Measurements from ENCODE around the gene ZDHHC24. TPM values are rescaled to one million over a fixed set of nuclear protein-coding genes. Genes with fewer than 3 reads are reported as not detected.
A peak's percentile ranks its signal among the peaks of the same experiment; 100 is the strongest.

The ZDHHC24 gene
- total and polyA plus RNA-seq, 10 of the 15 experiments (the other 5 are each of a cell fraction or from before 2014, with no cell fraction given): 0.86 to 17.5 (median 6.8) TPM

DNA sequence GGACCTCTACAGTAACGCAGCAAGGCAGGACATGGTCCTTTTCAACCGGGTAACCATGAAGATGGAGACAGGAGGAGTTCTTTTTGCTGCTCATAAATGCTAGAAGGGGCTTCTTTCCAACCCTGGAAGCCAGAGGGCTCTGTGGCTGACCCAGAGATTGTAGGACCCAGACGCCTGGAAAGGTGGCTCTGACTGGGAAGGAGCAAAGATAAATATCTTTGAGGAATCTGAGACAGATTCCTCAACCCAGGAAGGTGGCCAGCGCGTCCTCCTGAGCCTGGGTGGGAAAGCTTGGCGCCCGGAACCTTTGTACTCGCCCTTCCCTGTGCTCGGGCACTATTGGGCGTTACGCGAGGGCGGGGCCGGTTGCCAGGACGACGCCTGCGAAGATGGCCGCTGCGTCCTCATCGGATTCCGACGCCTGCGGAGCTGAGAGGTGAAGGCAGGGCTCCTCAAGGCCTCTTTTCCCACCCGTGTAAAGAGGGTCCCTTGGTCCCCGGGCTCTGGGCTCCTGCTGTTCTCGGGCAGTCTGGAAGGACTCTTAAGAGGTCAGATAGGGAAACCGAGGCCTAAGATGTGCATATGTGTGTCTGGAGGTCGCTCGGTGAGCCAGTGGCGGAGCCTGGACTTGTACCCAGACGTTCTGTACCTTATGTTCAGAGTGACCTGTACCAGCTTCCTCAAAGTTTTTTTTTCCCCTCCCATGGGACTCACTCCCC, 35.4 kb downstream of the ZDHHC24 start, which contains the start of gene BBS1 (continued):
- TF ChIP-seq SMC3 (IDR thresholded peaks at IDR 0.05; ENCODE audit: borderline replicate concordance, low read length) (0 out of 2 replicates have a peak, but pooled peaks have one; percentile 15), KDM1A (IDR thresholded peaks at IDR 0.05; ENCODE audit: borderline replicate concordance) (no peak), GATAD2B (conservative IDR thresholded peaks at IDR 0.05; ENCODE audit: low read depth) (peak; percentile 65), CREB1 (IDR thresholded peaks at IDR 0.05; ENCODE audit: low read depth) (peak; percentile 34; the same call in 1 of the 2 replicates), EGR1 (IDR thresholded peaks at IDR 0.05; ENCODE audit: borderline replicate concordance in 1 of 2, low read depth in 2 of 2, low read length in 2 of 2) (peak in 1 of 2 experiments; percentile 50; a peak in 2 of 3 replicates)
- TF ChIP-seq, protein P1, sequence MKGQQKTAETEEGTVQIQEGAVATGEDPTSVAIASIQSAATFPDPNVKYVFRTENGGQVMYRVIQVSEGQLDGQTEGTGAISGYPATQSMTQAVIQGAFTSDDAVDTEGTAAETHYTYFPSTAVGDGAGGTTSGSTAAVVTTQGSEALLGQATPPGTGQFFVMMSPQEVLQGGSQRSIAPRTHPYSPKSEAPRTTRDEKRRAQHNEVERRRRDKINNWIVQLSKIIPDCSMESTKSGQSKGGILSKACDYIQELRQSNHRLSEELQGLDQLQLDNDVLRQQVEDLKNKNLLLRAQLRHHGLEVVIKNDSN (IDR thresholded peaks at IDR 0.05; ENCODE audit: borderline replicate concordance, extremely low read length, insufficient read depth, low read depth, low read length): no peak

DNA sequence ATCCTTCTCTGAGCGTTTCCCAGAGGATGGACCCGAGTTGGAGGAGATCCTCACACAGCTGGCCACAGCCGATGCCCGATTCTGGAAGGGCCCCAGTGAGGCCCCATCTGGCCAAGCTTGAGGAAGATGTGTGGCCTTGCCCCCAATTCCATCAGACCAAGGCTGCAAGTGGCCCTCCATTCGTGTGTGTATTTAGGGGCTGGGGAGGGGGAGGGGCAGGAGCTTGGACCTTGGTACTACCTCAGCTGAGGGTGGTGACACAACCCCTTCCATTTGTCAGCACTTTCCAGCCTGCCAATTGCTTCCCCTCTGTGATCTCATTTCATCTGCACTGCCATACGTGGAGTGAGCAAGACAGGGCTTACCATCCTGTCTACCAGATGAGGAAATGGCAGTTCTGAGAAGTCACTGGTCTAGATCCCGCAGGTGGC, 36.7 kb downstream of the ZDHHC24 start:
- H3K4me2 ChIP-seq (ENCODE audit: control insufficient read depth, insufficient read depth): no peak overlapping the region
- no peak overlapping the region for H3K27ac ChIP-seq (ENCODE audit: control insufficient read depth, insufficient read depth)
- FAIRE-seq (no peak), ATAC-seq (no peak), DNase-seq (ENCODE audit: low read depth, low spot score) (no peak)
- intact Hi-C loops (cut with micrococcal nuclease; ENCODE audit: unreplicated experiment): no loop called here
- TF ChIP-seq NFYB (IDR thresholded peaks at IDR 0.05; ENCODE audit: insufficient read depth, low read depth, low read length) (no peak), ZNF207 (IDR thresholded peaks at IDR 0.05; ENCODE audit: borderline replicate concordance) (no peak), YY1 (IDR thresholded peaks at IDR 0.05; ENCODE audit: low read depth, low read length) (no peak), ESRRA (IDR thresholded peaks at IDR 0.05; ENCODE audit: low read length) (no peak), BRCA1 (IDR thresholded peaks at IDR 0.05; ENCODE audit: low read depth, low read length) (no peak), BACH1 (IDR thresholded peaks at IDR 0.05; ENCODE audit: borderline replicate concordance) (no peak), JUNB (IDR thresholded peaks at IDR 0.05) (no peak), SIX5 (IDR thresholded peaks at IDR 0.05; ENCODE audit: low read depth, low read length, severe bottlenecking) (no peak)
- TF ChIP-seq, protein P2, sequence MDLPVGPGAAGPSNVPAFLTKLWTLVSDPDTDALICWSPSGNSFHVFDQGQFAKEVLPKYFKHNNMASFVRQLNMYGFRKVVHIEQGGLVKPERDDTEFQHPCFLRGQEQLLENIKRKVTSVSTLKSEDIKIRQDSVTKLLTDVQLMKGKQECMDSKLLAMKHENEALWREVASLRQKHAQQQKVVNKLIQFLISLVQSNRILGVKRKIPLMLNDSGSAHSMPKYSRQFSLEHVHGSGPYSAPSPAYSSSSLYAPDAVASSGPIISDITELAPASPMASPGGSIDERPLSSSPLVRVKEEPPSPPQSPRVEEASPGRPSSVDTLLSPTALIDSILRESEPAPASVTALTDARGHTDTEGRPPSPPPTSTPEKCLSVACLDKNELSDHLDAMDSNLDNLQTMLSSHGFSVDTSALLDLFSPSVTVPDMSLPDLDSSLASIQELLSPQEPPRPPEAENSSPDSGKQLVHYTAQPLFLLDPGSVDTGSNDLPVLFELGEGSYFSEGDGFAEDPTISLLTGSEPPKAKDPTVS (IDR thresholded peaks at IDR 0.05; ENCODE audit: low read depth, low read length): no peak
- TF ChIP-seq, protein P3, sequence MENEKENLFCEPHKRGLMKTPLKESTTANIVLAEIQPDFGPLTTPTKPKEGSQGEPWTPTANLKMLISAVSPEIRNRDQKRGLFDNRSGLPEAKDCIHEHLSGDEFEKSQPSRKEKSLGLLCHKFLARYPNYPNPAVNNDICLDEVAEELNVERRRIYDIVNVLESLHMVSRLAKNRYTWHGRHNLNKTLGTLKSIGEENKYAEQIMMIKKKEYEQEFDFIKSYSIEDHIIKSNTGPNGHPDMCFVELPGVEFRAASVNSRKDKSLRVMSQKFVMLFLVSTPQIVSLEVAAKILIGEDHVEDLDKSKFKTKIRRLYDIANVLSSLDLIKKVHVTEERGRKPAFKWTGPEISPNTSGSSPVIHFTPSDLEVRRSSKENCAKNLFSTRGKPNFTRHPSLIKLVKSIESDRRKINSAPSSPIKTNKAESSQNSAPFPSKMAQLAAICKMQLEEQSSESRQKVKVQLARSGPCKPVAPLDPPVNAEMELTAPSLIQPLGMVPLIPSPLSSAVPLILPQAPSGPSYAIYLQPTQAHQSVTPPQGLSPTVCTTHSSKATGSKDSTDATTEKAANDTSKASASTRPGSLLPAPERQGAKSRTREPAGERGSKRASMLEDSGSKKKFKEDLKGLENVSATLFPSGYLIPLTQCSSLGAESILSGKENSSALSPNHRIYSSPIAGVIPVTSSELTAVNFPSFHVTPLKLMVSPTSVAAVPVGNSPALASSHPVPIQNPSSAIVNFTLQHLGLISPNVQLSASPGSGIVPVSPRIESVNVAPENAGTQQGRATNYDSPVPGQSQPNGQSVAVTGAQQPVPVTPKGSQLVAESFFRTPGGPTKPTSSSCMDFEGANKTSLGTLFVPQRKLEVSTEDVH (IDR thresholded peaks at IDR 0.05; ENCODE audit: low read depth, partially characterized antibody): no peak
- ChIA-PET RAD21 (ENCODE audit: unreplicated experiment) (no interaction called here), CTCF (interaction anchor here (2.0 to 2.2 kb wide), 2 partner anchors 29 to 169 kb away, joined by 5 read pairs; partner anchors contain the start of genes DPP3 and RBM4B), POLR2A (no interaction called here), SMC1A (ENCODE audit: uncharacterized antibody, unreplicated experiment) (no interaction called here)
- in situ Hi-C loops (cut with MboI): no loop called here
- no peaks in the 10 kb centered on the region for H3K27me3 ChIP-seq (replicated peaks in 1 of 2; ENCODE audit: control insufficient read depth in 2 of 2, insufficient read depth in 2 of 2, low read length in 1 of 2)
- BruUV-seq (replicated peaks): no TSS peak
- H4K20me1 ChIP-seq (ENCODE audit: control insufficient read depth, insufficient read depth): no peaks in the 10 kb centered on the region
- 82% methylated on average over 7 of the region's 7 CpGs for WGBS (ENCODE audit: insufficient coverage, insufficient replicate concordance, low lambda C conversion rate, missing lambda C conversion rate)
- no peak overlapping the region for H2AFZ ChIP-seq (ENCODE audit: control insufficient read depth, low read depth, low read length)
- H3K79me2 ChIP-seq (ENCODE audit: control insufficient read depth, insufficient read depth, low read length): peaks cover 2% of the 10 kb centered on the region; the same call in 1 of the 2 replicates
- H3K9me3 ChIP-seq (replicated peaks; ENCODE audit: control insufficient read depth, insufficient read depth, low read length): no peaks in the 10 kb centered on the region
- H3K9ac ChIP-seq (ENCODE audit: control insufficient read depth, insufficient read depth, low read length): no peak overlapping the region
- H3K36me3 ChIP-seq (ENCODE audit: control insufficient read depth in 2 of 2, insufficient read depth in 2 of 2, low read length in 1 of 2): peaks cover 4 to 5% of the 10 kb centered on the region in 2 experiments; a peak in 2 of 4 replicates
- no peaks in the 10 kb centered on the region for H3K4me1 ChIP-seq (ENCODE audit: control insufficient read depth, insufficient read depth, low read length)
- no peak overlapping the region for H3K4me3 ChIP-seq

All from GM12878 (cell line).